Measurements from ENCODE around the gene EYA3.

- TF ChIP-seq, protein P1, sequence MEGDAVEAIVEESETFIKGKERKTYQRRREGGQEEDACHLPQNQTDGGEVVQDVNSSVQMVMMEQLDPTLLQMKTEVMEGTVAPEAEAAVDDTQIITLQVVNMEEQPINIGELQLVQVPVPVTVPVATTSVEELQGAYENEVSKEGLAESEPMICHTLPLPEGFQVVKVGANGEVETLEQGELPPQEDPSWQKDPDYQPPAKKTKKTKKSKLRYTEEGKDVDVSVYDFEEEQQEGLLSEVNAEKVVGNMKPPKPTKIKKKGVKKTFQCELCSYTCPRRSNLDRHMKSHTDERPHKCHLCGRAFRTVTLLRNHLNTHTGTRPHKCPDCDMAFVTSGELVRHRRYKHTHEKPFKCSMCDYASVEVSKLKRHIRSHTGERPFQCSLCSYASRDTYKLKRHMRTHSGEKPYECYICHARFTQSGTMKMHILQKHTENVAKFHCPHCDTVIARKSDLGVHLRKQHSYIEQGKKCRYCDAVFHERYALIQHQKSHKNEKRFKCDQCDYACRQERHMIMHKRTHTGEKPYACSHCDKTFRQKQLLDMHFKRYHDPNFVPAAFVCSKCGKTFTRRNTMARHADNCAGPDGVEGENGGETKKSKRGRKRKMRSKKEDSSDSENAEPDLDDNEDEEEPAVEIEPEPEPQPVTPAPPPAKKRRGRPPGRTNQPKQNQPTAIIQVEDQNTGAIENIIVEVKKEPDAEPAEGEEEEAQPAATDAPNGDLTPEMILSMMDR (IDR thresholded peaks at IDR 0.05; ENCODE audit: borderline replicate concordance, extremely low read depth, low read length, poor library complexity, severe bottlenecking): no peak
- no peak for TF ChIP-seq EZH2 (IDR thresholded peaks at IDR 0.05; ENCODE audit: borderline replicate concordance, low read depth, low read length, severe bottlenecking)
Measured at GRCh38 chr1:27972141-27972540, 116.3 kb downstream of the EYA3 start.

All from DND-41 (cell line).